Prostate gland (tissue), 2 donors: Measurements from ENCODE around the gene CBR1.

ENCODE experiments used
- POLR2A ChIP-seq: fragments of 450-650 bp; IDR thresholded peaks from one replicate; pipeline ENCODE4 v1.6.1; 2016; ENCODE audit warnings: antibody characterized with exemption, mild to moderate bottlenecking
- TF ChIP-seq, protein P1 (sequence below), 4 experiments: fragments of 200-600 bp in 2 of 4; fragments of 450-650 bp in 2 of 4; sonication (generic) in 2 of 4; IDR thresholded peaks; 1 replicate in 3 of 4; 2 replicates in 1 of 4; pipeline ENCODE4 v1.5.1; 2016 to 2019; ENCODE audit warnings: antibody characterized with exemption in 4 of 4, mild to moderate bottlenecking in 2 of 4, moderate library complexity in 2 of 4

- TF ChIP-seq, protein P1, sequence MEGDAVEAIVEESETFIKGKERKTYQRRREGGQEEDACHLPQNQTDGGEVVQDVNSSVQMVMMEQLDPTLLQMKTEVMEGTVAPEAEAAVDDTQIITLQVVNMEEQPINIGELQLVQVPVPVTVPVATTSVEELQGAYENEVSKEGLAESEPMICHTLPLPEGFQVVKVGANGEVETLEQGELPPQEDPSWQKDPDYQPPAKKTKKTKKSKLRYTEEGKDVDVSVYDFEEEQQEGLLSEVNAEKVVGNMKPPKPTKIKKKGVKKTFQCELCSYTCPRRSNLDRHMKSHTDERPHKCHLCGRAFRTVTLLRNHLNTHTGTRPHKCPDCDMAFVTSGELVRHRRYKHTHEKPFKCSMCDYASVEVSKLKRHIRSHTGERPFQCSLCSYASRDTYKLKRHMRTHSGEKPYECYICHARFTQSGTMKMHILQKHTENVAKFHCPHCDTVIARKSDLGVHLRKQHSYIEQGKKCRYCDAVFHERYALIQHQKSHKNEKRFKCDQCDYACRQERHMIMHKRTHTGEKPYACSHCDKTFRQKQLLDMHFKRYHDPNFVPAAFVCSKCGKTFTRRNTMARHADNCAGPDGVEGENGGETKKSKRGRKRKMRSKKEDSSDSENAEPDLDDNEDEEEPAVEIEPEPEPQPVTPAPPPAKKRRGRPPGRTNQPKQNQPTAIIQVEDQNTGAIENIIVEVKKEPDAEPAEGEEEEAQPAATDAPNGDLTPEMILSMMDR (IDR thresholded peaks at IDR 0.05), result no peak
- no peak for TF ChIP-seq POLR2A
These were observed 39.1 kb upstream of the CBR1 start for GRCh38 chr21:36030581-36031189.
